HepG2 (cell line): ENCODE results near the gene BICDL1. TPM values are rescaled to one million over a fixed set of nuclear protein-coding genes. Genes with fewer than 3 reads are reported as not detected.
A peak's percentile ranks its signal among the peaks of the same experiment; 100 is the strongest.

Experiments
- ATAD3A ChIP-seq: sonication (generic); formaldehyde crosslinking; IDR thresholded peaks from 2 replicates; pipeline ENCODE4 v1.4.0; 2020; ENCODE audit warnings: missing genetic modification reagents
- ATF1 ChIP-seq: IDR thresholded peaks from 2 replicates; pipeline ENCODE4 v1.6.1; 2016; ENCODE audit warnings: mild to moderate bottlenecking, control low read depth
- ATF7-NPFF ChIP-seq: sonication (generic); formaldehyde crosslinking; IDR thresholded peaks from 2 replicates; pipeline ENCODE4 v1.8.1; 2023; ENCODE audit warnings: mild to moderate bottlenecking, low read depth, missing genetic modification reagents, moderate library complexity
- HHEX ChIP-seq: IDR thresholded peaks from 2 replicates; pipeline ENCODE4 v1.6.1; 2016; ENCODE audit warnings: control low read depth
- HNF1B ChIP-seq: sonication (generic); formaldehyde crosslinking; IDR thresholded peaks from 2 replicates; pipeline ENCODE4 v1.5.1; 2020; ENCODE audit warnings: mild to moderate bottlenecking, moderate library complexity, missing genetic modification reagents
- HOXD1 ChIP-seq: sonication (generic); formaldehyde crosslinking; IDR thresholded peaks from 2 replicates; pipeline ENCODE4 v1.5.0; 2020; ENCODE audit warnings: missing genetic modification reagents
- NCOA2 ChIP-seq: sonication (generic); formaldehyde crosslinking; IDR thresholded peaks from 2 replicates; pipeline ENCODE4 v1.8.0; 2022; ENCODE audit warnings: inconsistent platforms
- SMAD9 ChIP-seq: sonication (generic); formaldehyde crosslinking; IDR thresholded peaks from 2 replicates; pipeline ENCODE4 v1.5.1; 2020; ENCODE audit warnings: mild to moderate bottlenecking, missing genetic modification reagents
- TEAD3 ChIP-seq: optimal IDR thresholded peaks from 2 replicates; pipeline ENCODE3; 2016; ENCODE audit warnings: borderline replicate concordance
- TSC22D2 ChIP-seq: sonication (generic); formaldehyde crosslinking; IDR thresholded peaks from 2 replicates; pipeline ENCODE4 v1.5.1; 2020; ENCODE audit warnings: missing genetic modification reagents, mild to moderate bottlenecking, borderline replicate concordance
- ZBTB3 ChIP-seq: sonication (generic); formaldehyde crosslinking; IDR thresholded peaks from 2 replicates; pipeline ENCODE4 v1.4.0; 2020; ENCODE audit warnings: low read depth, mild to moderate bottlenecking, moderate library complexity, missing genetic modification reagents, borderline replicate concordance
- ZFY ChIP-seq: sonication (generic); formaldehyde crosslinking; IDR thresholded peaks from 2 replicates; pipeline ENCODE4 v1.4.0; 2020; ENCODE audit warnings: missing genetic modification reagents
- ZNF280D ChIP-seq: sonication (generic); formaldehyde crosslinking; IDR thresholded peaks from 2 replicates; pipeline ENCODE4 v1.5.1; 2020; ENCODE audit warnings: mild to moderate bottlenecking, missing genetic modification reagents
- ZNF30 ChIP-seq: sonication (generic); formaldehyde crosslinking; IDR thresholded peaks from 2 replicates; pipeline ENCODE4 v1.5.0; 2020; ENCODE audit warnings: mild to moderate bottlenecking, missing genetic modification reagents
- ZNF383 ChIP-seq: sonication (generic); formaldehyde crosslinking; IDR thresholded peaks from 2 replicates; pipeline ENCODE4 v1.4.0; 2020; ENCODE audit warnings: missing genetic modification reagents, mild to moderate bottlenecking, borderline replicate concordance
- ZNF563 ChIP-seq: sonication (generic); formaldehyde crosslinking; IDR thresholded peaks from 2 replicates; pipeline ENCODE4 v1.8.0; 2022; ENCODE audit warnings: mild to moderate bottlenecking, moderate library complexity, missing genetic modification reagents
- ZNF737 ChIP-seq: sonication (generic); formaldehyde crosslinking; IDR thresholded peaks from 2 replicates; pipeline ENCODE4 v1.5.0; 2020; ENCODE audit warnings: missing genetic modification reagents, mild to moderate bottlenecking, borderline replicate concordance
- polyA plus RNA-seq, 8 experiments: library from polyadenylated mRNA; depleted of rRNA in 3 of 8; stranded (reverse) in 7 of 8; unstranded in 1 of 8; fragments of >200 nt; fragmentation: Illumina TruSeq in 4 of 8; extraction: Trizol in 4 of 8; gene quantifications; 2 replicates each; pipeline versions ENCODE4 v1.2.1 to v1.2.3, GENCODE V29; 2011 to 2016; ENCODE audit warnings: low read depth in 4 of 8, missing spikeins in 1 of 8, mixed read lengths in 1 of 8; ENCODE audit not compliant: insufficient read depth in 1 of 8
- total RNA-seq, 5 experiments: library from RNA; depleted of rRNA; stranded (reverse); fragments of >200 nt; fragmentation: Illumina TruSeq; extraction: Trizol; gene quantifications; 2 replicates each; pipeline ENCODE4 v1.2.3, GENCODE V29; 2016; ENCODE audit warnings: low read depth in 1 of 5
- TF ChIP-seq, protein P1 (sequence below): sonication (generic); formaldehyde crosslinking; IDR thresholded peaks from 2 replicates; pipeline ENCODE4 v1.4.0; 2020; ENCODE audit warnings: mild to moderate bottlenecking, missing genetic modification reagents, borderline replicate concordance
- TF ChIP-seq, protein P2 (sequence below): IDR thresholded peaks from 2 replicates; pipeline ENCODE4 v1.6.1; 2016; ENCODE audit warnings: low read depth, control low read depth

The BICDL1 gene
- total and polyA plus RNA-seq, 2 of the 13 experiments (the other 11 are each of a cell fraction or from before 2014, with no cell fraction given), result 3.6 to 9.7 TPM

GRCh38 chr12:120041386-120042231 lies 52.6 kb downstream of the BICDL1 start (continued):
- no peak for TF ChIP-seq ATF7-NPFF (CRISPR knock-in tag)
- peak; percentile 74 for TF ChIP-seq NCOA2 (CRISPR knock-in tag)
- no peak for TF ChIP-seq HOXD1 (CRISPR knock-in tag)
- no peak for TF ChIP-seq ZNF737
- TF ChIP-seq ZNF563 (CRISPR knock-in tag), result no peak
- TF ChIP-seq ZBTB3 (CRISPR knock-in tag), result no peak
- no peak for TF ChIP-seq ATF1 (CRISPR knock-in tag)
- peak; percentile 19 for TF ChIP-seq TEAD3
- TF ChIP-seq, protein P1, sequence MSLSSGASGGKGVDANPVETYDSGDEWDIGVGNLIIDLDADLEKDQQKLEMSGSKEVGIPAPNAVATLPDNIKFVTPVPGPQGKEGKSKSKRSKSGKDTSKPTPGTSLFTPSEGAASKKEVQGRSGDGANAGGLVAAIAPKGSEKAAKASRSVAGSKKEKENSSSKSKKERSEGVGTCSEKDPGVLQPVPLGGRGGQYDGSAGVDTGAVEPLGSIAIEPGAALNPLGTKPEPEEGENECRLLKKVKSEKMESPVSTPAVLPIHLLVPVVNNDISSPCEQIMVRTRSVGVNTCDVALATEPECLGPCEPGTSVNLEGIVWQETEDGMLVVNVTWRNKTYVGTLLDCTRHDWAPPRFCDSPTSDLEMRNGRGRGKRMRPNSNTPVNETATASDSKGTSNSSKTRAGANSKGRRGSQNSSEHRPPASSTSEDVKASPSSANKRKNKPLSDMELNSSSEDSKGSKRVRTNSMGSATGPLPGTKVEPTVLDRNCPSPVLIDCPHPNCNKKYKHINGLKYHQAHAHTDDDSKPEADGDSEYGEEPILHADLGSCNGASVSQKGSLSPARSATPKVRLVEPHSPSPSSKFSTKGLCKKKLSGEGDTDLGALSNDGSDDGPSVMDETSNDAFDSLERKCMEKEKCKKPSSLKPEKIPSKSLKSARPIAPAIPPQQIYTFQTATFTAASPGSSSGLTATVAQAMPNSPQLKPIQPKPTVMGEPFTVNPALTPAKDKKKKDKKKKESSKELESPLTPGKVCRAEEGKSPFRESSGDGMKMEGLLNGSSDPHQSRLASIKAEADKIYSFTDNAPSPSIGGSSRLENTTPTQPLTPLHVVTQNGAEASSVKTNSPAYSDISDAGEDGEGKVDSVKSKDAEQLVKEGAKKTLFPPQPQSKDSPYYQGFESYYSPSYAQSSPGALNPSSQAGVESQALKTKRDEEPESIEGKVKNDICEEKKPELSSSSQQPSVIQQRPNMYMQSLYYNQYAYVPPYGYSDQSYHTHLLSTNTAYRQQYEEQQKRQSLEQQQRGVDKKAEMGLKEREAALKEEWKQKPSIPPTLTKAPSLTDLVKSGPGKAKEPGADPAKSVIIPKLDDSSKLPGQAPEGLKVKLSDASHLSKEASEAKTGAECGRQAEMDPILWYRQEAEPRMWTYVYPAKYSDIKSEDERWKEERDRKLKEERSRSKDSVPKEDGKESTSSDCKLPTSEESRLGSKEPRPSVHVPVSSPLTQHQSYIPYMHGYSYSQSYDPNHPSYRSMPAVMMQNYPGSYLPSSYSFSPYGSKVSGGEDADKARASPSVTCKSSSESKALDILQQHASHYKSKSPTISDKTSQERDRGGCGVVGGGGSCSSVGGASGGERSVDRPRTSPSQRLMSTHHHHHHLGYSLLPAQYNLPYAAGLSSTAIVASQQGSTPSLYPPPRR (CRISPR knock-in tag), result peak; percentile 73
- TF ChIP-seq HNF1B (CRISPR knock-in tag), result 0 out of 2 replicates have a peak, but pooled peaks have one; percentile 29
- TF ChIP-seq TSC22D2 (CRISPR knock-in tag), result no peak
- TF ChIP-seq HHEX (CRISPR knock-in tag), result no peak
- no peak for TF ChIP-seq ATAD3A (CRISPR knock-in tag)
- TF ChIP-seq ZNF280D (CRISPR knock-in tag), result no peak
- TF ChIP-seq ZNF30, result no peak
- TF ChIP-seq, protein P2, sequence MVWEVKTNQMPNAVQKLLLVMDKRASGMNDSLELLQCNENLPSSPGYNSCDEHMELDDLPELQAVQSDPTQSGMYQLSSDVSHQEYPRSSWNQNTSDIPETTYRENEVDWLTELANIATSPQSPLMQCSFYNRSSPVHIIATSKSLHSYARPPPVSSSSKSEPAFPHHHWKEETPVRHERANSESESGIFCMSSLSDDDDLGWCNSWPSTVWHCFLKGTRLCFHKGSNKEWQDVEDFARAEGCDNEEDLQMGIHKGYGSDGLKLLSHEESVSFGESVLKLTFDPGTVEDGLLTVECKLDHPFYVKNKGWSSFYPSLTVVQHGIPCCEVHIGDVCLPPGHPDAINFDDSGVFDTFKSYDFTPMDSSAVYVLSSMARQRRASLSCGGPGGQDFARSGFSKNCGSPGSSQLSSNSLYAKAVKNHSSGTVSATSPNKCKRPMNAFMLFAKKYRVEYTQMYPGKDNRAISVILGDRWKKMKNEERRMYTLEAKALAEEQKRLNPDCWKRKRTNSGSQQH (CRISPR knock-in tag), result no peak
- no peak for TF ChIP-seq ZNF383
- no peak for TF ChIP-seq SMAD9
- peak; percentile 56; the same call in 1 of the 2 replicates for TF ChIP-seq ZFY (CRISPR knock-in tag)
